ENCODE results near the gene SHCBP1L. TPM values are rescaled to one million over a fixed set of nuclear protein-coding genes. Genes with fewer than 3 reads are reported as not detected.

The SHCBP1L gene
- total and polyA plus RNA-seq, 9 of the 15 experiments (the other 6 are each of a cell fraction or from before 2014, with no cell fraction given) = not detected

GRCh38 chr1:182863940-182864339 lies 89.0 kb downstream of the SHCBP1L start:
- BruUV-seq (replicated peaks) = no TSS peak
- 100% methylated on average over 5 of the region's 5 CpGs for WGBS (ENCODE audit: insufficient coverage, low coverage, missing lambda C conversion rate)
- no peaks in the 10 kb centered on the region for H3K9me1 ChIP-seq (ENCODE audit: control insufficient read depth, insufficient read depth, low read length)
- H3K9ac ChIP-seq (ENCODE audit: insufficient read depth in 1 of 2, low read depth in 2 of 2, low read length in 2 of 2) = no peak overlapping the region
- H3K4me2 ChIP-seq (ENCODE audit: insufficient read depth, low read length) = no peak overlapping the region
- no peaks in the 10 kb centered on the region for H3K9me3 ChIP-seq (replicated peaks; ENCODE audit: control insufficient read depth, insufficient read depth, low read depth, low read length)
- CTCF ChIA-PET (ENCODE audit: low intra/inter-chr PET ratio) = no interaction called here
- no peak overlapping the region for H3K4me3 ChIP-seq
- H3K79me2 ChIP-seq (ENCODE audit: control insufficient read depth, insufficient read depth, low read length) = peaks cover 51% of the 10 kb centered on the region; the same call in 2 of the 3 replicates
- intact Hi-C loops (cut with micrococcal nuclease) (loop anchor here (2.0 kb wide), 1 partner anchor 17 kb away; no protein-coding TSS in a partner anchor), in situ Hi-C loops (cut with MboI) (no loop called here)
- H3K27me3 ChIP-seq (ENCODE audit: control insufficient read depth in 2 of 2, insufficient read depth in 2 of 2, low read length in 2 of 2) = no peaks in the 10 kb centered on the region
- TF ChIP-seq ZKSCAN3 (CRISPR knock-in tag; IDR thresholded peaks at IDR 0.05) (no peak), CHD1 (IDR thresholded peaks at IDR 0.05; ENCODE audit: low read length) (no peak), RAD21 (CRISPR knock-in tag; conservative IDR thresholded peaks at IDR 0.05 in 1 of 2, IDR thresholded peaks at IDR 0.05 in 1 of 2) (no peak), ZNF3 (CRISPR knock-in tag; IDR thresholded peaks at IDR 0.05) (no peak), POLR2A (conservative IDR thresholded peaks at IDR 0.05) (peak; percentile 52; the same call in 1 of the 2 replicates)
- TF ChIP-seq, protein P1, sequence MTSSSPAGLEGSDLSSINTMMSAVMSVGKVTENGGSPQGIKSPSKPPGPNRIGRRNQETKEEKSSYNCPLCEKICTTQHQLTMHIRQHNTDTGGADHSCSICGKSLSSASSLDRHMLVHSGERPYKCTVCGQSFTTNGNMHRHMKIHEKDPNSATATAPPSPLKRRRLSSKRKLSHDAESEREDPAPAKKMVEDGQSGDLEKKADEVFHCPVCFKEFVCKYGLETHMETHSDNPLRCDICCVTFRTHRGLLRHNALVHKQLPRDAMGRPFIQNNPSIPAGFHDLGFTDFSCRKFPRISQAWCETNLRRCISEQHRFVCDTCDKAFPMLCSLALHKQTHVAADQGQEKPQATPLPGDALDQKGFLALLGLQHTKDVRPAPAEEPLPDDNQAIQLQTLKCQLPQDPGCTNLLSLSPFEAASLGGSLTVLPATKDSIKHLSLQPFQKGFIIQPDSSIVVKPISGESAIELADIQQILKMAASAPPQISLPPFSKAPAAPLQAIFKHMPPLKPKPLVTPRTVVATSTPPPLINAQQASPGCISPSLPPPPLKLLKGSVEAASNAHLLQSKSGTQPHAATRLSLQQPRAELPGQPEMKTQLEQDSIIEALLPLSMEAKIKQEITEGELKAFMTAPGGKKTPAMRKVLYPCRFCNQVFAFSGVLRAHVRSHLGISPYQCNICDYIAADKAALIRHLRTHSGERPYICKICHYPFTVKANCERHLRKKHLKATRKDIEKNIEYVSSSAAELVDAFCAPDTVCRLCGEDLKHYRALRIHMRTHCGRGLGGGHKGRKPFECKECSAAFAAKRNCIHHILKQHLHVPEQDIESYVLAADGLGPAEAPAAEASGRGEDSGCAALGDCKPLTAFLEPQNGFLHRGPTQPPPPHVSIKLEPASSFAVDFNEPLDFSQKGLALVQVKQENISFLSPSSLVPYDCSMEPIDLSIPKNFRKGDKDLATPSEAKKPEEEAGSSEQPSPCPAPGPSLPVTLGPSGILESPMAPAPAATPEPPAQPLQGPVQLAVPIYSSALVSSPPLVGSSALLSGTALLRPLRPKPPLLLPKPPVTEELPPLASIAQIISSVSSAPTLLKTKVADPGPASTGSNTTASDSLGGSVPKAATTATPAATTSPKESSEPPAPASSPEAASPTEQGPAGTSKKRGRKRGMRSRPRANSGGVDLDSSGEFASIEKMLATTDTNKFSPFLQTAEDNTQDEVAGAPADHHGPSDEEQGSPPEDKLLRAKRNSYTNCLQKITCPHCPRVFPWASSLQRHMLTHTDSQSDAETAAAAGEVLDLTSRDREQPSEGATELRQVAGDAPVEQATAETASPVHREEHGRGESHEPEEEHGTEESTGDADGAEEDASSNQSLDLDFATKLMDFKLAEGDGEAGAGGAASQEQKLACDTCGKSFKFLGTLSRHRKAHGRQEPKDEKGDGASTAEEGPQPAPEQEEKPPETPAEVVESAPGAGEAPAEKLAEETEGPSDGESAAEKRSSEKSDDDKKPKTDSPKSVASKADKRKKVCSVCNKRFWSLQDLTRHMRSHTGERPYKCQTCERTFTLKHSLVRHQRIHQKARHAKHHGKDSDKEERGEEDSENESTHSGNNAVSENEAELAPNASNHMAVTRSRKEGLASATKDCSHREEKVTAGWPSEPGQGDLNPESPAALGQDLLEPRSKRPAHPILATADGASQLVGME (CRISPR knock-in tag; IDR thresholded peaks at IDR 0.05) = no peak
- TF ChIP-seq, protein P2, sequence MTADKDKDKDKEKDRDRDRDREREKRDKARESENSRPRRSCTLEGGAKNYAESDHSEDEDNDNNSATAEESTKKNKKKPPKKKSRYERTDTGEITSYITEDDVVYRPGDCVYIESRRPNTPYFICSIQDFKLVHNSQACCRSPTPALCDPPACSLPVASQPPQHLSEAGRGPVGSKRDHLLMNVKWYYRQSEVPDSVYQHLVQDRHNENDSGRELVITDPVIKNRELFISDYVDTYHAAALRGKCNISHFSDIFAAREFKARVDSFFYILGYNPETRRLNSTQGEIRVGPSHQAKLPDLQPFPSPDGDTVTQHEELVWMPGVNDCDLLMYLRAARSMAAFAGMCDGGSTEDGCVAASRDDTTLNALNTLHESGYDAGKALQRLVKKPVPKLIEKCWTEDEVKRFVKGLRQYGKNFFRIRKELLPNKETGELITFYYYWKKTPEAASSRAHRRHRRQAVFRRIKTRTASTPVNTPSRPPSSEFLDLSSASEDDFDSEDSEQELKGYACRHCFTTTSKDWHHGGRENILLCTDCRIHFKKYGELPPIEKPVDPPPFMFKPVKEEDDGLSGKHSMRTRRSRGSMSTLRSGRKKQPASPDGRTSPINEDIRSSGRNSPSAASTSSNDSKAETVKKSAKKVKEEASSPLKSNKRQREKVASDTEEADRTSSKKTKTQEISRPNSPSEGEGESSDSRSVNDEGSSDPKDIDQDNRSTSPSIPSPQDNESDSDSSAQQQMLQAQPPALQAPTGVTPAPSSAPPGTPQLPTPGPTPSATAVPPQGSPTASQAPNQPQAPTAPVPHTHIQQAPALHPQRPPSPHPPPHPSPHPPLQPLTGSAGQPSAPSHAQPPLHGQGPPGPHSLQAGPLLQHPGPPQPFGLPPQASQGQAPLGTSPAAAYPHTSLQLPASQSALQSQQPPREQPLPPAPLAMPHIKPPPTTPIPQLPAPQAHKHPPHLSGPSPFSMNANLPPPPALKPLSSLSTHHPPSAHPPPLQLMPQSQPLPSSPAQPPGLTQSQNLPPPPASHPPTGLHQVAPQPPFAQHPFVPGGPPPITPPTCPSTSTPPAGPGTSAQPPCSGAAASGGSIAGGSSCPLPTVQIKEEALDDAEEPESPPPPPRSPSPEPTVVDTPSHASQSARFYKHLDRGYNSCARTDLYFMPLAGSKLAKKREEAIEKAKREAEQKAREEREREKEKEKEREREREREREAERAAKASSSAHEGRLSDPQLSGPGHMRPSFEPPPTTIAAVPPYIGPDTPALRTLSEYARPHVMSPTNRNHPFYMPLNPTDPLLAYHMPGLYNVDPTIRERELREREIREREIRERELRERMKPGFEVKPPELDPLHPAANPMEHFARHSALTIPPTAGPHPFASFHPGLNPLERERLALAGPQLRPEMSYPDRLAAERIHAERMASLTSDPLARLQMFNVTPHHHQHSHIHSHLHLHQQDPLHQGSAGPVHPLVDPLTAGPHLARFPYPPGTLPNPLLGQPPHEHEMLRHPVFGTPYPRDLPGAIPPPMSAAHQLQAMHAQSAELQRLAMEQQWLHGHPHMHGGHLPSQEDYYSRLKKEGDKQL (CRISPR knock-in tag; IDR thresholded peaks at IDR 0.05; ENCODE audit: borderline replicate concordance) = no peak
- TF ChIP-seq, protein P3, sequence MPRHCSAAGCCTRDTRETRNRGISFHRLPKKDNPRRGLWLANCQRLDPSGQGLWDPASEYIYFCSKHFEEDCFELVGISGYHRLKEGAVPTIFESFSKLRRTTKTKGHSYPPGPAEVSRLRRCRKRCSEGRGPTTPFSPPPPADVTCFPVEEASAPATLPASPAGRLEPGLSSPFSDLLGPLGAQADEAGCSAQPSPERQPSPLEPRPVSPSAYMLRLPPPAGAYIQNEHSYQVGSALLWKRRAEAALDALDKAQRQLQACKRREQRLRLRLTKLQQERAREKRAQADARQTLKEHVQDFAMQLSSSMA (CRISPR knock-in tag; IDR thresholded peaks at IDR 0.05) = no peak
- DNase-seq (ENCODE audit: extremely low read depth in 1 of 4, low spot score in 3 of 4) (no peak), FAIRE-seq (no peak), ATAC-seq (no peak; the same call in 2 of the 3 replicates)
- H3K4me1 ChIP-seq (replicated peaks in 1 of 2; ENCODE audit: control insufficient read depth in 2 of 2, insufficient read depth in 2 of 2, low read length in 2 of 2) = no peaks in the 10 kb centered on the region
- peaks cover 99% of the 10 kb centered on the region for H3K36me3 ChIP-seq (ENCODE audit: control insufficient read depth, insufficient read depth, low read length)
- H2AFZ ChIP-seq (ENCODE audit: low read depth, low read length) = no peak overlapping the region
- H4K20me1 ChIP-seq (replicated peaks; ENCODE audit: control insufficient read depth, insufficient read depth, low read length) = no peaks in the 10 kb centered on the region
- H3K27ac ChIP-seq (ENCODE audit: extremely low read depth, low read depth, low read length) = no peak overlapping the region
- POLR2A ChIA-PET = interaction anchor here (1.7 kb wide), 1 partner anchor 10 kb away, joined by 12 read pairs; no protein-coding TSS in a partner anchor

All from K562 (cell line).